ENCODE results near the gene AP3D1.
"Not testable (repeated sequence)": the region's sequence is repeated elsewhere in the genome, so short reads cannot be mapped to it uniquely, and the experiment has no call there.

Gene AP3D1

DNA sequence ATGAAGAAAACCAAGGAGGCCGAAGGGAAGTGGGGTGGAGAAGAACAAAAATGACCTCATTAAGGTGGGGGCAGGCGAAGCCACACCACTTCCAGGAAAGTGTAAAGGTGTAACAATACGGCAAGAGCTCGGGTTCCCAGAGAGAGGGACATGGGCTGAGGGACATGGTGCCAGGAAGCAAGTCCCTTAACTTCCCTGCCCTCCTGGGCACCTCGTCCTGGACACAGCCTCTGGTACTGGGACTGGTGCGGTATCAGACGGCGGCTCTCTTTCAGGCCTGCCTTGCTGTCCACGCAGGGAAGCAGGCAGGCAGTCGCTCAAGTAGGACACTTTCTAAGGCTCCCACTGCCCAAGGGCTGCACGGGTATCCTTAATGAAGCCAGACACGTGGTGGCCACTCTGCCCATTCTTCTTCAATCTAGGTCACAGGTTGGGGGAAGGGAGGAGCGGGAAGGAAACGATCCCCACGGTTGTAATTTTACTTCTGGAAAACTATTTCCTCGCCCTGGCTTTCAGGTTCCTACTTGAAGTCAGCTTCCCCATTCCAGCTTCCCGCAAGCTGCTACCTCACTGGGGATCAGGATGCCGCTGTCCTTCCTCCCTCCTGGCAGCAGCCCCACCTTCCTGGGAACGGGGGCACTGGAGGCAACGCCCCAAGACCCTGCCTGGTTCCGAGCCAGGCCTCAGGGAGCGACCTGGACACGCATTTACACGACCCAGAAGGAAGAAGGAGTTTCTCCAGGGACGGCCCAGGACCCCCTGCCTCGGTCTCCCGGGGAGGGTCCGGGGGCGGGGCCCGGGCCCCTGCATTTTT is 1.2 kb downstream of the AP3D1 start:
- no peak for DNase-seq

- DNase-seq, result no peak
These were observed 2.8 kb downstream of the AP3D1 start for GRCh38 chr19:2148482-2149135.

- no peak for DNase-seq
These were observed 5.5 kb downstream of the AP3D1 start for GRCh38 chr19:2145831-2146241.

- no peak for DNase-seq
These were observed 7.2 kb downstream of the AP3D1 start for GRCh38 chr19:2144190-2144589.

GRCh38 chr19:2142173-2142829 is 9.1 kb downstream of the AP3D1 start:
- no peak for DNase-seq

DNA sequence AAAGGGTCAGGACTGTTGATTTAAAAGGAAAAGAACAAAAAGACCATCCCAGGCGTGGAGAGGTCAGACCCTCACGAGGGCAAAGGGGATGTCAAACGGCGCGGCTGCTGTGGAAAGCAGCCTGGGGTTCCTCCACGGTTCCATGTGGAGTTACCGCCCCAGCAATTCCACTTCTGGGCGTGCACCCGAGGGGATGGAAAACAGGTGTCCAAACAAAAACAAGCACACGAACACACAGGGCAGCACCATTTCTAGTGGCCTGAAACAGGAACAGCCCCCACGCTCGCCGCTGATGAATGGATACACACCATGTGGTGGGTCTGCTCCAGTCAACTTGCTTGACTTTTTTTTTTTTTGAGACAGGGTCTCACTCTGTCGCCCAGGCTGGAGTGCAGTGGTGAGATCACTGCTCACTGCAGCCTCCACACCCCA is 11.2 kb downstream of the AP3D1 start:
- no peak for DNase-seq

DNA sequence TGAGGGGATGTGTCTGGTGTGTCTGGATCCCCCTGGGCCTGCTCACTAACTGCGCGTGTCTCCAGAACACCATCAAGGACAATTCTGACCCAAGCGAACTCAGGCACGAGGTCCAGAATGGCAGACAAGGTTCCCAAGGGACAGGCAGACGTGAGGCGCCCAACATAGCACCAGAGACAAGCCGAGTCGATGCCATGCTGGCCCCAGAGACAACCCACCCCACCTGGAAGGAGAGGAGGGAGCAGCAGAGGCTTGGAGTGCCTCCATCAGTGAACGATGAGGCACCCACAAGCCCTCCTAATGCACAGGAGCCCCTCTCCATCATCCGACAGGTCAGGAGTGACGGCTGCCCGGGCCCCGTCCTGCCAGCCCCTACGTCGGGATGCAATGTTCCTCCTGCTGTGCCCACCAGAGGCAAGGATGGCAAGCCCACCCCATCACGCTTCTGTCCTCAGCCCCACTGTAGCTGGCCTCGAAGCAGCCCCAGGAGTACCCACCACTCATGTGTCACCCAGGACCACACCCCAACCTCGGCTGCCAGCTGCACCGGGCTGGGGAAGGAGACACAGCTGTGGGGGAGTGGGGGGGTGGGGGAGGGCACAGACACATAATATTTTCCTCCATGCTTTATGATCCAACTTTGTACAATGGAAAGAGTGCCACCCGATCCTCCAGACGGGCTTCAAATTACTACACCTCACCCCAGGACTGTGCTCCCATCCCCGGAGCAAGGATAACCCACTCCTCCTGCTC is 11.8 kb downstream of the AP3D1 start:
- no peak for DNase-seq

DNA sequence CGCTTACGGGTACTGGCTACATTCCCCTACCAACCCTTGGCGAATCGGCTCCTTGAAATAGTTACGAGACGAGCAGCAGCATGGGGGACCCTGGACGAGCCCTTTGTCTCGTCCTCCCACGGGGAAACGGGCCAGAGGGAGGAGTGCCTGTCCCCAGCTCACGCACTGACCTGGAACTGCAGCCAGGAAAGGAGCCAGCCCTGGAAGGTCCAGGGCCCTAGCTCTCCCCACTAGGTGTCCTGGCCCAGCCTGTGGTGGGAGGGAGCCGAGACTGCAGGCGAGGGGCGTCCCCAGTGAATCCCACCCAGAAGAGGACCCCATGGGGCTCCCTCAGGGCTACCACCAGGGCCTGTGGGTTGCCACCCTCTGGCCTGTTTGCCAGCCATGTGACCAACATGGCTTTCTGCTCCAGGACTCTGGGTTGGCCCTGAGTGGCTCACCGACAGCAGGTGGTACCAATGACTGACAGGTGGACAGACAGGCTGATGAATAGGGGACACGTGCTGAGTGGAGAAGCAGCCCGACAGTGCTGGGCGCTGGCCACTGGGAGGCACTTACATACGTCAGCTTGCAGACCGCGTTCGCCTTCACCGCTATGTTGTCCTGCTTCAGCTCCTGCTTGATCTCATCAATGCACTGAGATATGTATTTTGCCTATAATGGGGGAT is 13.2 kb downstream of the AP3D1 start:
- no peak for DNase-seq

DNA sequence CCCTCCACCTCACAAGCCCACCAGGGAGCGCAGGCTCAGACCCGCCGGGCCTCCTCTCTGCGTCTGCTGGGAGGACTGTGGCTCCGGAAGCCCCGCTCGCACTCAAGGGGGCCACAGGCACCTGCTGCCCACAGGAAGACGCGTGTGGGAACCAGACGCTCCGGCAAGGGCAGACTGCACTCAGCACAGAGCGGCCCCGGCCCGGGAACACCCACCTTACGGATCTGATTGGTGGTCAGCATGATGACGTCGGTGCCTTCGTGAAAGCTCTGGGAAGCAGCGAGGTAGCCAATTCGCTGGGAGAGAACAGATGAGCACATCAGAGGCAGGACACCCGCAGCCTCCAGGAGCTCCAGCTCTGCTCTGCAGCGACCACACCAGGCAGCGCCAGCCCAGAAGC is 14.6 kb downstream of the AP3D1 start:
- DNase-seq, result no peak

DNA sequence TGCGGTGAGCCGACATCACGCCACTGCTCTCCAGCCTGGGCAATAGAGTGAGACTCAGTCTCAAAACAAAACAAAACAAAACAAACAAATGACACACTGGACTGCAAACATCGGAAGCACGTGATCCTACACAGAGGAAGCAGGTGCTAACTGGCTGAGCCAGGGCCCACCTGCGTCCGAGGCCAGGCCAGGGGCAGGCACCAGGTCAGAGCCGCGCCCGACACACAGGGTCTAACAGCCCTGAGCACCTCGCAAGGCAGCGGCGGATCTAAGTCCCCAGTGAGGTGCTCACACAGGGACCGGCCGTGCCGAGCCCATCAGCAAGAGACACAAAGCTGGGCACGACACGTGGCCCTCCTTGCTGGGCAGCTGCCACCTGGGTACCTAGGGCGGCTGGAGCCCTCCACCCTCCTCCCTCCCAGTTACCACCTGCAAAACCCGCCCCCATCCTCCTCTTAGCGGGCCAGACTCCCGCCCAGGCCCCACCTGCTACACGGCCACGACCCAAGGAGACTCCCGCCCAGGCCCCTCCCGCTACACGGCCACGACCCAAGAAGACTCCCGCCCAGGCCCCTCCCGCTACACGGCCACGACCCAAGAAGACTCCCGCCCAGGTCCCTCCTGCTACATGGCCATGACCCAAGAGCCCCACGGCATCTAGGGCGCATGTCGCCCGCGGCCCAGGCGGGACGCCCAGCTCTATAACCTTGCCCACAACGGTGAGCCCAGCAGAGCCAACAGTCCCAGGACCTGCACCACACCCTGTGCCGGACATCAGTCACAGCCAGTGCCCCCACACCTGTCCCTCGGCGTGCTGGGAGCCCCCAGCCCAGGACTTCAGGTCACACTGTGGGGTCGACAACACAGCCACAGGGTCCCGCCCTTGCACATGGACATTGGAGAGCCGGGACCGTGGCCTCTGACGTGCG is 15.6 kb downstream of the AP3D1 start:
- DNase-seq, result no peak

DNA sequence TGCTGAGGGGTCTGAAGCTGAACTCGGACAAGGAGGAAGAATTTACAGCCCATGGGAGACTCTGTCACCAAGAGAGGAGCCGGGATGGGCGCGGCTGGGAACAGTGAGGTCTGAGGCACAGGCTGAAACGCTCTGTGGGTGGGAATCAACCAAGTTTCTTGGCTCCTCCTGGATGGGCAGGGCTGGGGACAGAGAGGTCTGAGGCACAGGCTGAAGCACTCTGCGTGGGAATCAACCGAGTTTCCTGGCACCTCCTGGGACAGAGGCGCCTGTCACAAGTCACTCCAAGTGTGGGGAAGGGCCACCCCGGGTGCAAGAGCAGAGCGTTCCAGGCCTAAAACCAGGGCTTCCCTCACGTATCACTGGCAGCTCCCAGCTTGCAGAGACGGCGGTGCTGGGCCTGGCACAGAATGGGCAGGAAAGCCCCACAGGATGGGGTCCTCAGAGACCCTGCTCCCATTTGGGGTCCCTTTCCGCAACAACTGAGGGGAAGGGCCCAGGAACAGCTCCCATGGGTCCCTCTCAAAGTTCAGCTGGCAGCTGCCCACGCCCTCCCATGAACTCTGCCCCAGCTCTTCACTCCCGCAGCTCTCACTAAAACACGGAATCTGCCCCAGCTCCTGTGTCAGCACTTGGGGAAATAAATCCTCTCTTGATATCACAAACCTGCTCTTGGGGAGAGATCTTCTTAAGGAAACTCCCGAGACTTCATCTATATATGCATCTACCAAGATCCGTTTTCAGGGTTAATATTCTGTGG is 18.5 kb downstream of the AP3D1 start:
- DNase-seq, result no peak

- DNase-seq, result no peak
These were observed 19.2 kb downstream of the AP3D1 start for GRCh38 chr19:2132191-2132590.

GRCh38 chr19:2131012-2131975 is 20.1 kb downstream of the AP3D1 start:
- DNase-seq, result not testable (repeated sequence)

GRCh38 chr19:2129892-2130770 is 21.2 kb downstream of the AP3D1 start:
- no peak for DNase-seq

DNA sequence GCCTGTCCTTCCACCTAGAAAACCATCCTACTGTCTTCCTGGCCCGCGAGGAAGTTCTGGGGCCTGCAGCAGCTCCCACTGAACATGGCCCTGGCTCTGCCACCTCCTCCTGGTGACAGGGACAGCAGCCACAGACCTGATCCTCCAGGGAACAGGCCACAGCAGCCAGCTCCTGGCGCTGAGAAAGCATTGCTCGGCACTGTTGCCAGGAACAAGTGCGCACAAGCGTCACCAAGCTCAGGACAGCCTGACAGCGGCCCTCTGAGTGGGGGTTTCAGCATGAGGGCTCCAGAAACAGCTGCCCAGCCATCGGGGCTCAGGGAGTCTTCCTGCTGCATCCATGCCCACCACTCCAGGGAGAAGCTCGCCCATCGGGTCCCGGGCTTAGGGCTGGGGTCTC is 21.9 kb downstream of the AP3D1 start:
- no peak for DNase-seq

DNA sequence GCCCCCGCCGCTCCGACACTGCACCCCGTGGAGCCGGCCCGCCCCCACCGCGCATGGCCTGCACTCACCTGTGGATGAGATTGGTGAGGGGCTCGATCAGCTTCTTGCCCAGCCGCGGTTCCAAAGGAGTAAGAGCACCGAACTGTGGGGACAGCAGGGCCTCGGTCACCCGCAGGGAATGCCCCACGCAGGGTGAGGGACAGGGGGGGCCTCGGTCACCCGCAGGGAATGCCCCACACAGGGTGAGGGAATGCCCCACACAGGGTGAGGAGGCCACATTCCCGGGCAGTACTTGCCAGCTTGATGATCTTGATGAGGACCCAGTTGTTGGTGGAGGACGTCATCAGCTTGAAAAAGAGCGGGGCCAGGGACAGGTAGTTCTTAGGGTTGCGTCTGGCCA is 22.3 kb downstream of the AP3D1 start:
- no peak for DNase-seq

GRCh38 chr19:2128252-2128651 is 23.1 kb downstream of the AP3D1 start:
- DNase-seq, result not testable (repeated sequence)

GRCh38 chr19:2127758-2128157 is 23.6 kb downstream of the AP3D1 start:
- no peak for DNase-seq
